Glutamatergic neuron (in vitro differentiated cells): Measurements from ENCODE around the gene MXRA8. TPM values are rescaled to one million over a fixed set of nuclear protein-coding genes. Genes with fewer than 3 reads are reported as not detected.
A peak's percentile ranks its signal among the peaks of the same experiment; 100 is the strongest.

Experiments used
- DNase-seq: peaks from one replicate; pipeline ENCODE4 v3.0.0; 2022
- H3K27ac Mint-ChIP-seq: one replicate; pipeline ENCODE4 v1.8.0; 2020; ENCODE audit warnings: mild to moderate bottlenecking, mixed read lengths, inconsistent platforms; ENCODE audit not compliant: unreplicated experiment
- H3K27me3 Mint-ChIP-seq: one replicate; pipeline ENCODE4 v1.8.0; 2020; ENCODE audit warnings: mild to moderate bottlenecking, moderate library complexity, mixed read lengths, inconsistent platforms; ENCODE audit not compliant: unreplicated experiment
- H3K36me3 Mint-ChIP-seq: one replicate; pipeline ENCODE4 v1.8.0; 2020; ENCODE audit warnings: mild to moderate bottlenecking, mixed read lengths, inconsistent platforms; ENCODE audit not compliant: unreplicated experiment
- H3K4me1 Mint-ChIP-seq: one replicate; pipeline ENCODE4 v1.8.0; 2020; ENCODE audit warnings: mild to moderate bottlenecking, low read depth, mixed read lengths, inconsistent platforms; ENCODE audit not compliant: unreplicated experiment
- H3K4me3 Mint-ChIP-seq: one replicate; pipeline ENCODE4 v1.8.0; 2020; ENCODE audit warnings: mild to moderate bottlenecking, mixed read lengths, inconsistent platforms; ENCODE audit not compliant: unreplicated experiment
- H3K9me3 Mint-ChIP-seq: one replicate; pipeline ENCODE4 v1.8.0; 2020; ENCODE audit warnings: mild to moderate bottlenecking, moderate library complexity, mixed read lengths, inconsistent platforms; ENCODE audit not compliant: unreplicated experiment
- CTCF ChIP-seq: fragments of 200-600 bp; sonication (generic); IDR thresholded peaks from one replicate; pipeline ENCODE4 v1.5.0; 2021; ENCODE audit not compliant: partially characterized antibody, unreplicated experiment
- total RNA-seq: library from RNA; stranded (reverse); fragmentation: NEBNext Ultra II Directional; extraction: Animal tissue kit (Norgen Biotek cat#: 25700); gene quantifications from one replicate; pipeline ENCODE4 v1.2.1, GENCODE V29; 2021; ENCODE audit not compliant: unreplicated experiment

The MXRA8 gene
- total RNA-seq, 1 donor from 2014 or later: 7.7 TPM

GRCh38 chr1:1353389-1354151, 4.8 kb downstream of the MXRA8 start:
- no peak overlapping the region for H3K27ac Mint-ChIP-seq
- peaks cover 9% of the 10 kb centered on the region for H3K4me1 Mint-ChIP-seq
- no peak overlapping the region for H3K4me3 Mint-ChIP-seq
- no peaks in the 10 kb centered on the region for H3K36me3 Mint-ChIP-seq
- peaks cover 3% of the 10 kb centered on the region for H3K9me3 Mint-ChIP-seq
- TF ChIP-seq CTCF: no peak
- H3K27me3 Mint-ChIP-seq: peaks cover 12% of the 10 kb centered on the region
- DNase-seq: peak; percentile 37

GRCh38 chr1:1352786-1353388, 5.5 kb downstream of the MXRA8 start:
- Mint-ChIP-seq H3K27ac (no peak overlapping the region), H3K36me3 (no peaks in the 10 kb centered on the region), H3K9me3 (peaks cover 3% of the 10 kb centered on the region), H3K4me3 (peak overlapping the region; percentile 63), H3K4me1 (peaks cover 9% of the 10 kb centered on the region), H3K27me3 (peaks cover 12% of the 10 kb centered on the region)
- TF ChIP-seq CTCF: no peak
- DNase-seq: peak; percentile 20

GRCh38 chr1:1351511-1352427, 6.6 kb downstream of the MXRA8 start:
- H3K4me3 Mint-ChIP-seq: peak overlapping the region; percentile 81
- peaks cover 3% of the 10 kb centered on the region for H3K9me3 Mint-ChIP-seq
- peak; percentile 64 for DNase-seq
- peaks cover 11% of the 10 kb centered on the region for H3K27me3 Mint-ChIP-seq
- H3K4me1 Mint-ChIP-seq: peaks cover 15% of the 10 kb centered on the region
- TF ChIP-seq CTCF: no peak
- no peaks in the 10 kb centered on the region for H3K36me3 Mint-ChIP-seq
- peak overlapping the region; percentile 75 for H3K27ac Mint-ChIP-seq

- peaks cover 3% of the 10 kb centered on the region for H3K9me3 Mint-ChIP-seq
- DNase-seq: peak; percentile 89
- H3K4me1 Mint-ChIP-seq: peaks cover 16% of the 10 kb centered on the region
- peak within 1 kb of the TSS; percentile 28 for H3K27ac Mint-ChIP-seq
- peak within 1 kb of the TSS; percentile 82 for H3K4me3 Mint-ChIP-seq
- peaks cover 12% of the 10 kb centered on the region for H3K27me3 Mint-ChIP-seq
- H3K36me3 Mint-ChIP-seq: no peaks in the 10 kb centered on the region
- TF ChIP-seq CTCF: peak; percentile 57
Measured at GRCh38 chr1:1349256-1350012, 8.9 kb downstream of the MXRA8 start, which contains the start of gene DVL1. TSS of gene DVL1 (minus strand) at chr1:1349418. CDS start at chr1:1349065, 353 bp downstream.
